GM10266 (cell line): ENCODE data around the gene NRAS.

Experiments
- DNase-seq: peaks from one replicate; pipeline ENCODE4 v3.0.0; 2012; ENCODE audit errors: extremely low spot score
- CTCF ChIP-seq: IDR thresholded peaks from 2 replicates; pipeline ENCODE4 v1.5.1; 2012; ENCODE audit warnings: mild to moderate bottlenecking, low read depth; ENCODE audit not compliant: control insufficient read depth, insufficient read depth; ENCODE audit errors: missing control alignments

Gene NRAS

GRCh38 chr1:114723915-114724314 lies 7.3 kb upstream of the NRAS start:
- no peak for DNase-seq
- TF ChIP-seq CTCF, result no peak

GRCh38 chr1:114723457-114723856 lies 6.9 kb upstream of the NRAS start:
- TF ChIP-seq CTCF, result no peak
- no peak for DNase-seq

- no peak for TF ChIP-seq CTCF
- DNase-seq, result no peak
Observed at GRCh38 chr1:114720492-114720891, 3.9 kb upstream of the NRAS start.

GRCh38 chr1:114719424-114719787 lies 2.8 kb upstream of the NRAS start:
- DNase-seq, result no peak
- TF ChIP-seq CTCF, result no peak

- no peak for TF ChIP-seq CTCF
- DNase-seq, result no peak
Observed at GRCh38 chr1:114718661-114719423, 2.3 kb upstream of the NRAS start.

GRCh38 chr1:114715952-114716303 lies 643 bp downstream of the NRAS start:
- DNase-seq, result no peak
- no peak for TF ChIP-seq CTCF

- no peak for TF ChIP-seq CTCF
- no peak for DNase-seq
Observed at GRCh38 chr1:114712977-114713376, 3.6 kb downstream of the NRAS start.
